GM12892 (cell line): ENCODE data around the gene MAP6.

ENCODE experiments used
- POLR2AphosphoS5 ChIP-seq: IDR thresholded peaks from 2 replicates; pipeline ENCODE4 v1.6.1; 2011; ENCODE audit warnings: low read depth, low read length, control low read depth
- TAF1 ChIP-seq: IDR thresholded peaks from 2 replicates; pipeline ENCODE4 v1.6.1; 2011; ENCODE audit warnings: low read depth, mild to moderate bottlenecking, control low read depth, low read length, borderline replicate concordance

DNA sequence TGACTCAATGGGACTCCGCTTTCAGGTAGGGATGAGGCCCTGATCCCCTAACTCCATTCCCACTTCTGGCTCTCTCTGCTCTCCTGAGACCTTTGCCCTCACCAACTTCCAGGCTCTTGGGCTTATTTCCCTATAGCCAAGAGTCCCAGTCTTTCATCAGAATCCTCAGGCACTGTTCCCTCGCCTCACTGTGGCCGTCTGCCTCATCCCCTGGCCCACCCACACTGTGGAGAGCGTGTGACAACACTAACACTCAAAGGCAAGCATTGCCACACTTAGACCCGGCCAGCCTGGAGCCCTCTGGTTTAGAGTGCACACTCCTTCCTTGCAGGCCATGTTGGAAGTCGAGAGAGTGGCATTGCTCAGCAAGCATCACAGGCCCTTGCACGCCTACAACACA, 79.8 kb downstream of the MAP6 start:
- no peak for TF ChIP-seq POLR2AphosphoS5
- TF ChIP-seq TAF1, result no peak
